HFF-Myc (cell line): ENCODE data around the gene MBNL2.

ENCODE experiments used
- DNase-seq: peaks from one replicate; pipeline ENCODE4 v3.0.0-alpha.2; 2011; ENCODE audit warnings: low read depth; ENCODE audit errors: extremely low read depth
- H3K4me3 ChIP-seq: replicated peaks from 2 replicates; pipeline ENCODE4 v1.5.1; 2011; ENCODE audit warnings: low read depth, mild to moderate bottlenecking, control low read depth, low read length
- CTCF ChIP-seq: IDR thresholded peaks from 2 replicates; pipeline ENCODE4 v1.5.1; 2012; ENCODE audit warnings: mild to moderate bottlenecking, low read depth, low read length, control low read depth; ENCODE audit errors: missing control alignments

MBNL2 gene

DNA sequence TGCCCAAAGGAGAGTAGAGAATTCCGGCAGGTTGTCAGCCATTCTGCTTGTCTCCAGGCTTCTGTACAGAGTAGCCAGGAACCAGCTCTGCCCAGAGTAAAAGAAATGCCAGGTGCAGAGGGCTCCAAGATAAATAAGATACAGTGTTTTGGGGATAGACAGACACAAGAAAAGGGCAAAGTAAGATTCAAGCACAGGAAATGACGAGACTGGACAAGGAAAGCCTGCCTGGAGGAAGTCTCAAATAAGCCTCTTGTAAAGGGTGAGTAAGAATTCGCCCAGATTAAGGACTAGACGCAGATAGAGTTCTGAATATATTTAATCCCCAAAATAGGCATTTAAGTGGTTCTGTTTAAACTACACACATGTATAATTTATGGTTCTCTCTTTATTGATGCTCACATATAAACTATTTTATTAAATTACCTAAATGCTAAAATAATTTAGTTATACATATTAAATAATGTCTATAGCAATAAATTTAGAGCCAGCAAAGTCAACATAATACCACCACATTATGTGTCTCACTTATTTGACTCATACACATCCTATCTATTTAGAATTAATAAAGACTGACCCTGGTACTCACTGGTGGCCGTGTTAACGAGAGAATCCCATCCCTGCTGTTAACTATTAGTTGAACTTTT is 113.5 kb downstream of the MBNL2 start:
- no peak overlapping the region for H3K4me3 ChIP-seq
- no peak for TF ChIP-seq CTCF
- no peak for DNase-seq

DNA sequence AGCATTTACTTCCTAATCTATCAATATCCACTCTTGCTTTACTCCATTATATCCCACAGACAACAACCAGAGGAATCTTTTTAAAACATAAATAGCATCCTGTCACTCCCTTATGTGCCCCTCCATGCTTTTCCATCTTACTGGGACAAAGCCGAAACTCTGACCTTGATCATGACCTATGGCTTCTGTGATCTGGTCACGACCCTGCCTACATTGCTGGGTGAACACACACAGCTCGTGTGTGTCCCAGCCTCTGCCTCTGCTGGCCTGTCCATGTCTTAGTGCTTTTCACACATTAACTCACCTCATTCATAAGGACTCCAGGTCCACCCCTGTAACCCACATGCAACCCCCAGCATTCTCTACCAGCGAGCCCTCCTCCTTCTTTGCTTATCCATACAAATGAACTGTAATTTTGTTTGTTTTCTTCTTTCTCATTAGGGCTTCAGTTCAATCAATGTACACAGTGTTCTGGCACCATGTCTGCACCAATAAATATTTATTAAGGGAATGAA is 115.9 kb downstream of the MBNL2 start:
- no peak overlapping the region for H3K4me3 ChIP-seq
- no peak for DNase-seq
- TF ChIP-seq CTCF, result no peak

DNA sequence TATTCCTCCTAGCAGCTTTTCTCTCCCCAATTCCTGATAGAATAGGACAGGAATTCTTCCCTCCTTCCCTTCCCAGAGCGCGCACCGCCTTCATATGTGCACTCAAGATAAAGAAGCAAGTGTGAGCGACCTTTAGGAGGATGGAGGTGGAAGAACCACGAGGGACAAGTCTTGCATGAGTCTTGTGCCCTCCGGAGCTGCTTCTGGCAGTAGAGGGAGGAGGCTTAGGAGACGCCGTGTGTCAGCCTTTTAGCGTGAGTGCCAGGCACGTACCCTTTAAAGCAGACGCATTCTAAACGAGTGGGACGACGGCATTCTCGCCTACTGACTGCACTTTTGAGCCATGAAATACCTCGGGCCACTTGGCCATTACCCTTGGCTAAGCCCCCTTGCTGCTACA is 116.4 kb downstream of the MBNL2 start:
- H3K4me3 ChIP-seq, result no peak overlapping the region
- no peak for TF ChIP-seq CTCF
- no peak for DNase-seq

GRCh38 chr13:97339019-97339987 is 117.2 kb downstream of the MBNL2 start:
- DNase-seq, result peak; percentile 87
- TF ChIP-seq CTCF, result no peak
- H3K4me3 ChIP-seq, result no peak overlapping the region

DNA sequence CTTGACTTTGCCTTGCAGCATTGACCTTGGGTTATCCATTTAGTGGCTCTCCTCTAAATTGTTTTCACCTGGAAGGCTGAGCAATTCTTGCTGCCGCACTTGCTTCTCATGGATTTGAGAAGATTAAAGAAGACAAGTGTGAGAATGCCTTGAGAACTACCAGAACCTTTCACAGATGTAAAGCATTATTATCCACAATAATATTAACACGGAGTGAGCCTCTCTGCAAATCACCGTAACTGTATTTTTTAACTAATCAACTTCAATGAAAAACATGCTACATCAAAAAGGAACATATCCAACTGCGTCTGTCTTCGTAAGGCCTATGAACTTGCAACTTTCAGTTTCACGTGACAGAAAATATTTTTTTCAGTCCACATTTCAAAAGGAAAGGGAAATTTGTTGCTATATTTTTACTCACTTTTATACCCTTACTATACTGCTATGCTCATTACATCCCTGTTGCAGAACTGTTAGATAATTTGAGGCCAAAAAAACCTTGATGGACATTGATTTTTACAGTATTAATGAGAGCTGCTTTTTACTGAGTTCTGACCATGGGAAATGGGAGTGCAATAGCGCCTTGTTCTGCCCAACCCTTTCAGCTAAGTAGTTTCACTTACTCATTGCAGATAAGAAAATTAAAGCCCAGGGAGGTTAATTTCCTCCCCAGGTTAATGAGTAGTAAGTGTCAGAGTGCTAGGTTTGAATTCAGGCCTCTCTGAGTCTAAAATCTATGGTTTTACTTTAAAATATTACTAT is 118.0 kb downstream of the MBNL2 start:
- no peak overlapping the region for H3K4me3 ChIP-seq
- DNase-seq, result no peak
- TF ChIP-seq CTCF, result no peak

GRCh38 chr13:97341135-97341534 is 119.0 kb downstream of the MBNL2 start:
- TF ChIP-seq CTCF, result no peak
- no peak for DNase-seq
- no peak overlapping the region for H3K4me3 ChIP-seq
